Activated CD8-positive, alpha-beta memory T cell treated with anti-CD3 and anti-CD28 coated beads, Interleukin-2, amount 50 U/mL, for 1 hour (primary cell): Measurements from ENCODE around the gene SHB.

Experiments used
- DNase-seq: peaks from one replicate; pipeline ENCODE4 v3.0.0-alpha.2; 2020; ENCODE audit errors: extremely low read depth

SHB gene

GRCh38 chr9:37989701-37990100, 79.3 kb downstream of the SHB start:
- DNase-seq, result no peak

GRCh38 chr9:37988602-37989001, 80.4 kb downstream of the SHB start:
- DNase-seq, result no peak

- DNase-seq, result no peak
Measured at GRCh38 chr9:37988041-37988440, 81.0 kb downstream of the SHB start.

- no peak for DNase-seq
Measured at GRCh38 chr9:37987467-37987981, 81.5 kb downstream of the SHB start.

- no peak for DNase-seq
Measured at GRCh38 chr9:37986771-37987258, 82.2 kb downstream of the SHB start.

- DNase-seq, result no peak
Measured at GRCh38 chr9:37986001-37986400, 83.0 kb downstream of the SHB start.

DNA sequence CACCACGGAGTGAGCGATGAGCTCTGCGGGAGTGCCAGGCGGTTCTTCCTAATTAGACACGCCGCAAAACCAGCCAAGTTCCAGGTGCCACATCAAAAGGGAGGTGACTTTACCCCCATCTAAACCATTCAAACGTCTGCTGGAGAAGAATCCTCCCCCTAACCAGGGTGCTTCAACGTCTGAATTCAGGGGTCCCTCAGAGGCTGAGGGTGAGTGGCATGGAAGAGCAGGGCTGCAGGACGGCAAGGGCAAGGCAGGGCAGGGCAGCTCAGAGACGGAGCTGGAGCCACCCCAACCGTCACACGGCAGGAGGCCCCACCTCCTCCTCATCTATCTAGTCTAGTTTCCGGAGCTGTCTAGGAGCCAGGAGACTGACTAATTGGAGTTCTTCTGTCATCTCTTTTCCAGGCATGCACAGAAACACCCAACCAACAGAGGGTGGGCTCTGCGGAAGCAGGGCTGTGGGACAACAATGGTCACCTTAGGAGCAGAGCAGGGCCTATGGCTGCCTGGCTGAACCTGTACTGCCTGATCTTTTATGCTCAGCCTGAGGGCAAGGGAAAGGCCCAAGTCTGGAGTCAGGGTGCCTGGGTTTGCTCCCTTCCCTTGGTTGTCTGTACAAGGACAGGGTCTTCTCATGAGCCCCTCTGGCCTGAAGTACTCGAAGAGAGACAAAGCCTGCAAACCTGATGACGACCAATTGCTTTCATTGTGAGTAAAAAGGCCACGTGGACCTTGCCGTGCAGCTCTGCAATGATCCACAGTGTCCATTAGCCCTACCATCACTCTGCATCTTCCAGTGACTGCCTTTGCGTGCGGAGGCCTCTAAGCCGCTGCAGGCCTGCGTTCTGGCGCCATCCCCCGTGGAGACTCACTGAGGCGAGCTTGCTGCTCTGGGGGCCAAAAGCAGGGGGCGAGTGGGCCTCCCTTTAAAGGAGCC, 84.1 kb downstream of the SHB start:
- DNase-seq, result no peak

- DNase-seq, result no peak
Measured at GRCh38 chr9:37984278-37984671, 84.8 kb downstream of the SHB start.

DNA sequence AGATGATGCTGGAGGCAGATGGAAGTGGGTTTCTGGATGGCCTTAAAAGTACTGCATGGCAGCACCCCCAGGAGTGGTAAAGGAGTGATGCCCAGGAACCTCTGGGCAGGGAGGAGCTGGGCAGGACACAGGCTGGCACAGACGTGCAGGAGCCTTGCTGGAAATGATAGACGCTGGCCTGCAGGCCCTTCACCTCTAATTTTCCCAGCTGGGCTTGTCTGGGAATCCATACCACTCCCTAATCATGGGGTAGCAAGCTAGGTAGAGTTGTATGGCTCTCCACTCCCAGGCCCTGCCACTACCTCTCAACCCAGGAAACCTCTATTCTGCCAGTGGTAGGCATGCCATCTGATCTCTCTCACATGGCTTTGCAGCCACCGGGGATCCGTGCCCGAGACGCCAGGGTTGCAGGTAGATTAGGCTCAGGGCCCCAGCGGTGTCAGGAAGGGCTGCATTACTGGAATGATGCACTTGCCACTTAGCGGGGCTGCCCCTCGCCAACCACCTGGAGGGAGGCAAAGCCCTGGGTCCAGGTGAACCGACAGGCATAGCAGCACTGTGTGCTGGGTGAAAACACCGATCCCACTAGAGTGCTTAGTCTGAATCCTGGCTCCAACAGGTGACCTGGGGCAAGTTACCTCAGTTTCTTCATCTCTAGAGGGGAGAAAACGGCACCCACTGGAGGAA, 85.5 kb downstream of the SHB start:
- no peak for DNase-seq

- DNase-seq, result no peak
Measured at GRCh38 chr9:37979844-37980243, 89.2 kb downstream of the SHB start.

DNA sequence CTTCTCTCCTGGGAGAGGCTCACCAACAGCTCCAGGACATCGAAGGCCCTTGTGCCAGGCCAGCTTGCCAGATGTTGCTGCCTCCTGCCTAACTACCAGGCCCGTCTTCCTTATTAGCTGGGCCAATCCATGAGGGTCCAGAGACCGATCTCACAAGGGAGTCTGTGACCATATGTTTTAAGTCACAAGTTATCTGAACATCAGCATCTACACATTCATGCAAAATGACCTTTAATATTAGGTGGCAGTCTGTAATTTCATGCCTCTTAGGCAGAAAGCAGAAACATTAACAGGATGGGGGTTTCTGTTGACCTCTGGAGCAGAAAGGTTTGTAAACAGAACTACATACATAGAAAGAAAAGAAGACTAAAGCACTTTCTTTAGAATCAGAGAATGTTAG, 90.0 kb downstream of the SHB start:
- no peak for DNase-seq

GRCh38 chr9:37978481-37978864, 90.6 kb downstream of the SHB start:
- DNase-seq, result no peak

GRCh38 chr9:37977851-37978480, 91.1 kb downstream of the SHB start:
- DNase-seq, result no peak

GRCh38 chr9:37976714-37977477, 92.1 kb downstream of the SHB start:
- no peak for DNase-seq

DNA sequence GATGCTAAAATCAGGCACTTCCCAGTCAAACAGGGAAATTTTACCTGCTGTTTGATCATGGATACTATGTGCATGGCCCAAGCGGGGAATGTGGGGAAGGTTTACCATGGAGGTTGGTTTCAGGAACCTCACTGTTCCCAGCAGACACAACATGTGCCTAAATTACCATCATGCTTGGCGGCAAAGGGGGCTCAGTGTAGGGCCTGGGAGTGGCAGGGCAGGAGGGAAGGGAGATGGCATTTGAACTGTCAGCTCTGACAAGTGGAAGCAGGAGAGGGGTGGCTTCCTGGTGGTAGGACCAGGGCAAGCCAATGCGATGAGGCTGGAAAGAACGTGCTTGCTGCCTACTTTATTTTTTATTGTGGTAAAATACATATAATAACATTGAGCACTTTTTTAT, 93.4 kb downstream of the SHB start:
- DNase-seq, result no peak

DNA sequence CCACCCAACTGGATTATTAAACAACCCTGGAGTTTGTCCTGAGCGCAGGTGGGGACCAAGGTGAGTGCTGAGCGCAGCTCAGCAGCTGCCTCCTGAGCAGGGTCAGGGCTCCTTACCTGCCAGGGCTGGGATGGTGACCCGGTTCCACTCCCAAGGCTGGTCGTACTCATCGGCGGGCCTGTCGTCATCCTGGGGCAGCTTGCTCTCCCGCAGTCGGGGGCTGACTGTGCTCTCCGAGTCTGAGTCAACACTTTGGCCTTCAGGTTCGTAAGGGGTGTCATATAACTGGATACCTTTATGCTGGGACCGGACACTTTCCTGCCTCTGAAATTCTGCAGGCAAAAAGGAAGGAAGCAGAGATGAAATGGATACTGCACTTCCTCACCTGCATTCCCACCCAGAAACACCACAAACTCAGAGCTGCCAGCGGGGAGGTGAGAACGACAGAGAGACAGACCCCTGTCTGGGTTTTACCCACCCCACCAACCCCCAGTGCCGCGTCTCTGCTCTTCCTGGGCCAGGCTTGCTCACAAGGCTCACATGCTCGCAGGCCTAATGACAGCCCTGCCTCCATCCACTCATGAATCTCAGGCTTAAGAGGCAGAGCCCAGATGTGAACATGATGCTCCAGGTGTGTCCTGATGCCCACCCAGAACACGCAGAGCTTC, 94.4 kb downstream of the SHB start:
- no peak for DNase-seq

GRCh38 chr9:37972351-37972848, 96.6 kb downstream of the SHB start:
- no peak for DNase-seq

GRCh38 chr9:37971691-37972090, 97.3 kb downstream of the SHB start:
- no peak for DNase-seq

DNA sequence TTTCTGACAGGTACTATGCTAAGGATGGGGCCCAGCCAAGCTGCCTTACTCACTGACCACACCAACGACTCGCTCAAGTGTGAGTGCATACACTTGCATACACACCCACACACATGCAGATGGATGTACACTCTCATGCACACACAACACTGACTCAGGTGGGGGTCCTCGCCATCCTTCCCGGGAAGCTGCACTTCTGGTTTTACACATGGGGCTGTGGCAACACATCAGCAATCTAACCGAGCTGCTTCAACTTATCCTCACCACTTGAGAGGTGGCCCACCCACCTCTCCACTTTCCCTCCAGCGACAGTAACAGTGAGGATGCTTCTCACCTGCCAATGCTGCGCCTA, 97.9 kb downstream of the SHB start:
- no peak for DNase-seq

DNA sequence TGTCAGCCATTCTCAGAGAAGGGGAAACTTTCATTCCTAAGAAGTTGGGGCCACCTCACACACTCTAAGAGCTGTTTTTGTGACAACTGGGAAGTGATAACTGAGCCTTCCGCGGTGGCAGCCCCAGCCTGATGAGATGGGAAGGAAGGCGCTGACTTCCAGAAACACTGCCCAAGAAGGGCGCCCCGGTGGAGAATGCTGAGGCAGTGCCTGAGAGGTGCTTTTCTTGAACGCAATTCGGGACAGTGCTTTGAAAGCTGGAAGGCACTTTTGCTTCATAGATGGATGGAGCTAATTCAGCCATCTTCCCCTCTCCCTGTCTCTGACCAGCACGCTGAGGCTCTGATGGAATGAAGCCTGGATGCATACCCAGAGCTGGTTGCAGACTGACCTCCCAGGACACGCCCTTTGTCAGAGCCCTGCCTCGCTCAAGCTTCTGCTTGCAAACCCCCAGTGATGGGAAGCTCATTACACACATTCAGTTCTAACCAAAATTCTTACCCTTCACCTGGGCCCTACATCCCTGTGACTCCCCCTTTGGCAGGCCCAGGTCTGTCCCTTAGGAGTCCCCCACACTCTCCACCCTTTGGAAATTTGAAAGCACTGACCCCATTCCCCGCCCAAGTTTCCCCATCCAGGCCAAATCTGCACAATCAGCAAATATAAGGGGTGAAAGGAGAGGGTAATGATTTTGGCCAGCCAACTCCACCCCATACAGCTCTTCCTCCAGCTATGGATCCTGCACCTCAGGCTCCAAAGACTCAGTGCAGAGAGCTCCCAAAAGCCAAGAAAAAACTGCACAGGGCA, 98.5 kb downstream of the SHB start:
- no peak for DNase-seq
